Neural progenitor cell (in vitro differentiated cells): Measurements from ENCODE around the gene BZW1. TPM values are rescaled to one million over a fixed set of nuclear protein-coding genes. Genes with fewer than 3 reads are reported as not detected.

ENCODE experiments used
- DNase-seq: peaks from one replicate; pipeline ENCODE4 v3.0.0-alpha.2; 2016; ENCODE audit warnings: low spot score
- H2AFZ ChIP-seq: fragments of 200-600 bp; sonication (generic); replicated peaks from 2 replicates; pipeline ENCODE4 v1.6.1; 2016; ENCODE audit warnings: antibody characterized with exemption
- H3F3A ChIP-seq: fragments of 200-600 bp; sonication (generic); 2 replicates; pipeline ENCODE4 v1.6.1; 2016; ENCODE audit warnings: antibody characterized with exemption, low read depth
- H3K27ac ChIP-seq: fragments of 200-600 bp; sonication (generic); 2 replicates; pipeline ENCODE4 v1.5.1; 2016; ENCODE audit warnings: mild to moderate bottlenecking
- H3K27me3 ChIP-seq: fragments of 200-600 bp; sonication (generic); 2 replicates; pipeline ENCODE4 v1.6.1; 2016; ENCODE audit warnings: mild to moderate bottlenecking, moderate library complexity
- H3K36me3 ChIP-seq: fragments of 200-600 bp; sonication (generic); 2 replicates; pipeline ENCODE4 v1.5.1; 2016
- H3K4me1 ChIP-seq: fragments of 200-600 bp; sonication (generic); 2 replicates; pipeline ENCODE4 v1.6.1; 2016; ENCODE audit warnings: mixed run types
- H3K4me2 ChIP-seq: fragments of 200-600 bp; sonication (generic); 2 replicates; pipeline ENCODE4 v1.6.1; 2016
- H3K4me3 ChIP-seq: fragments of 200-600 bp; sonication (generic); 2 replicates; pipeline ENCODE4 v1.5.1; 2016
- H3K79me2 ChIP-seq: fragments of 200-600 bp; sonication (generic); 2 replicates; pipeline ENCODE4 v1.6.1; 2016; ENCODE audit warnings: low read depth
- H3K9ac ChIP-seq: fragments of 200-600 bp; sonication (generic); 2 replicates; pipeline ENCODE4 v1.6.1; 2016
- H3K9me3 ChIP-seq: fragments of 200-600 bp; sonication (generic); 2 replicates; pipeline ENCODE4 v1.5.1; 2016; ENCODE audit warnings: low read depth
- H4K20me1 ChIP-seq: fragments of 200-600 bp; sonication (generic); 2 replicates; pipeline ENCODE4 v1.6.1; 2016; ENCODE audit warnings: low read depth
- H3K27ac Mint-ChIP-seq: 3 replicates; pipeline ENCODE4 v1.8.0; 2021; ENCODE audit warnings: mixed read lengths
- H3K27me3 Mint-ChIP-seq: 2 replicates; pipeline ENCODE4 v1.8.0; 2022; ENCODE audit warnings: low read depth, mild to moderate bottlenecking, inconsistent platforms, moderate library complexity, mixed read lengths; ENCODE audit not compliant: insufficient read depth
- H3K36me3 Mint-ChIP-seq: 3 replicates; pipeline ENCODE4 v1.8.0; 2021; ENCODE audit warnings: mixed read lengths
- H3K4me1 Mint-ChIP-seq: 3 replicates; pipeline ENCODE4 v1.8.0; 2021; ENCODE audit warnings: mixed read lengths
- H3K4me3 Mint-ChIP-seq: 3 replicates; pipeline ENCODE4 v1.8.0; 2021; ENCODE audit warnings: mild to moderate bottlenecking, moderate library complexity, mixed read lengths
- H3K9me3 Mint-ChIP-seq: 3 replicates; pipeline ENCODE4 v1.8.0; 2020; ENCODE audit warnings: mixed read lengths
- CTCF ChIP-seq: fragments of 200-600 bp; sonication (generic); IDR thresholded peaks from 2 replicates; pipeline ENCODE4 v1.5.1; 2017; ENCODE audit warnings: antibody characterized with exemption, mild to moderate bottlenecking
- EZH2 ChIP-seq: fragments of 200-600 bp; sonication (generic); IDR thresholded peaks from 2 replicates; pipeline ENCODE4 v1.6.1; 2017; ENCODE audit warnings: antibody characterized with exemption, mild to moderate bottlenecking, moderate library complexity
- EZH2phosphoT487 ChIP-seq: fragments of 200-600 bp; sonication (generic); IDR thresholded peaks from 2 replicates; pipeline ENCODE4 v1.6.1; 2017; ENCODE audit warnings: antibody characterized with exemption
- total RNA-seq: library from RNA; depleted of rRNA; stranded (reverse); fragments of >200 nt; gene quantifications from 2 replicates; pipeline ENCODE4 v1.2.3, GENCODE V29; 2015; ENCODE audit warnings: low replicate concordance

The BZW1 gene
- total RNA-seq, 1 donor from 2014 or later = 421 TPM

- Mint-ChIP-seq H3K9me3 (no peaks in the 10 kb centered on the region), H3K4me1 (peaks cover 7% of the 10 kb centered on the region), H3K27ac (no peak overlapping the region), H3K27me3 (peaks cover 2% of the 10 kb centered on the region), H3K4me3 (no peak overlapping the region), H3K36me3 (no peaks in the 10 kb centered on the region)
- no peak overlapping the region for H3K4me2 ChIP-seq
- H3K4me3 ChIP-seq = no peak overlapping the region
- TF ChIP-seq EZH2 = no peak
- TF ChIP-seq EZH2phosphoT487 = no peak
- TF ChIP-seq CTCF = no peak
- no peaks in the 10 kb centered on the region for H4K20me1 ChIP-seq
- no peaks in the 10 kb centered on the region for H3K27me3 ChIP-seq
- DNase-seq = no peak
- H3K4me1 ChIP-seq = no peaks in the 10 kb centered on the region
- H3F3A ChIP-seq = no peaks in the 10 kb centered on the region
- no peaks in the 10 kb centered on the region for H3K36me3 ChIP-seq
- no peak overlapping the region for H2AFZ ChIP-seq
- H3K9me3 ChIP-seq = no peaks in the 10 kb centered on the region
- H3K79me2 ChIP-seq = no peaks in the 10 kb centered on the region
- H3K27ac ChIP-seq = no peak overlapping the region
- no peak overlapping the region for H3K9ac ChIP-seq
Measured at GRCh38 chr2:200782251-200782650, 29.5 kb upstream of the BZW1 start.

GRCh38 chr2:200784215-200784614, 27.5 kb upstream of the BZW1 start:
- Mint-ChIP-seq H3K4me3 (no peak overlapping the region), H3K4me1 (peaks cover 7% of the 10 kb centered on the region), H3K27me3 (peaks cover 2% of the 10 kb centered on the region), H3K36me3 (no peaks in the 10 kb centered on the region), H3K9me3 (no peaks in the 10 kb centered on the region), H3K27ac (no peak overlapping the region)
- no peak overlapping the region for H3K27ac ChIP-seq
- no peak overlapping the region for H3K4me3 ChIP-seq
- H3K36me3 ChIP-seq = no peaks in the 10 kb centered on the region
- no peak overlapping the region for H3K9ac ChIP-seq
- H4K20me1 ChIP-seq = no peaks in the 10 kb centered on the region
- no peak for DNase-seq
- H3K27me3 ChIP-seq = no peaks in the 10 kb centered on the region
- no peaks in the 10 kb centered on the region for H3F3A ChIP-seq
- no peak for TF ChIP-seq CTCF
- no peak for TF ChIP-seq EZH2
- TF ChIP-seq EZH2phosphoT487 = no peak
- no peaks in the 10 kb centered on the region for H3K4me1 ChIP-seq
- no peak overlapping the region for H3K4me2 ChIP-seq
- no peaks in the 10 kb centered on the region for H3K9me3 ChIP-seq
- no peaks in the 10 kb centered on the region for H3K79me2 ChIP-seq
- H2AFZ ChIP-seq = no peak overlapping the region

- H3F3A ChIP-seq = peaks cover 11% of the 10 kb centered on the region
- Mint-ChIP-seq H3K4me1 (peaks cover 7% of the 10 kb centered on the region), H3K27me3 (peaks cover 4% of the 10 kb centered on the region), H3K27ac (no peak overlapping the region), H3K9me3 (no peaks in the 10 kb centered on the region), H3K4me3 (no peak overlapping the region), H3K36me3 (no peaks in the 10 kb centered on the region)
- H3K27me3 ChIP-seq = no peaks in the 10 kb centered on the region
- H3K27ac ChIP-seq = no peak overlapping the region
- H3K4me1 ChIP-seq = peaks cover 7% of the 10 kb centered on the region
- H4K20me1 ChIP-seq = no peaks in the 10 kb centered on the region
- no peaks in the 10 kb centered on the region for H3K79me2 ChIP-seq
- no peaks in the 10 kb centered on the region for H3K36me3 ChIP-seq
- H3K9ac ChIP-seq = no peak overlapping the region
- no peaks in the 10 kb centered on the region for H3K9me3 ChIP-seq
- no peak overlapping the region for H3K4me3 ChIP-seq
- DNase-seq = no peak
- H3K4me2 ChIP-seq = no peak overlapping the region
- no peak for TF ChIP-seq CTCF
- TF ChIP-seq EZH2phosphoT487 = no peak
- TF ChIP-seq EZH2 = no peak
- H2AFZ ChIP-seq = no peak overlapping the region
Measured at GRCh38 chr2:200786423-200786822, 25.3 kb upstream of the BZW1 start.

GRCh38 chr2:200786826-200787225, 24.9 kb upstream of the BZW1 start:
- H3K27ac Mint-ChIP-seq = no peak overlapping the region

More at GRCh38 chr2:200786826-200787225, 24.9 kb upstream of the BZW1 start:
- H3K4me1 ChIP-seq = peaks cover 7% of the 10 kb centered on the region
- H3K9me3 ChIP-seq = no peaks in the 10 kb centered on the region
- Mint-ChIP-seq H3K27me3 (peaks cover 4% of the 10 kb centered on the region), H3K4me3 (no peak overlapping the region), H3K4me1 (peaks cover 7% of the 10 kb centered on the region), H3K36me3 (no peaks in the 10 kb centered on the region), H3K9me3 (no peaks in the 10 kb centered on the region)
- no peaks in the 10 kb centered on the region for H4K20me1 ChIP-seq
- H3K4me3 ChIP-seq = no peak overlapping the region
- H3K36me3 ChIP-seq = no peaks in the 10 kb centered on the region
- no peak overlapping the region for H2AFZ ChIP-seq
- DNase-seq = no peak
- no peak overlapping the region for H3K27ac ChIP-seq
- TF ChIP-seq CTCF (no peak), EZH2phosphoT487 (no peak), EZH2 (no peak)
- no peaks in the 10 kb centered on the region for H3K27me3 ChIP-seq
- H3K9ac ChIP-seq = no peak overlapping the region
- H3K4me2 ChIP-seq = no peak overlapping the region
- peaks cover 11% of the 10 kb centered on the region for H3F3A ChIP-seq
- H3K79me2 ChIP-seq = no peaks in the 10 kb centered on the region
